ENCODE data around the gene CTNNA3.

The CTNNA3 gene

GRCh38 chr10:66746711-66747110, 949.3 kb downstream of the CTNNA3 start:
- H3K4me3 Mint-ChIP-seq = no peak overlapping the region
- H3K4me1 Mint-ChIP-seq = no peaks in the 10 kb centered on the region
- H3K9me3 Mint-ChIP-seq = peaks cover 6 to 7% of the 10 kb centered on the region in 2 donors
- no peaks in the 10 kb centered on the region for H3K27me3 Mint-ChIP-seq
- H3K27ac Mint-ChIP-seq = no peak overlapping the region
- no peak for DNase-seq
- no peak for ATAC-seq (replicated peaks)
- no peaks in the 10 kb centered on the region for H3K36me3 Mint-ChIP-seq

DNA sequence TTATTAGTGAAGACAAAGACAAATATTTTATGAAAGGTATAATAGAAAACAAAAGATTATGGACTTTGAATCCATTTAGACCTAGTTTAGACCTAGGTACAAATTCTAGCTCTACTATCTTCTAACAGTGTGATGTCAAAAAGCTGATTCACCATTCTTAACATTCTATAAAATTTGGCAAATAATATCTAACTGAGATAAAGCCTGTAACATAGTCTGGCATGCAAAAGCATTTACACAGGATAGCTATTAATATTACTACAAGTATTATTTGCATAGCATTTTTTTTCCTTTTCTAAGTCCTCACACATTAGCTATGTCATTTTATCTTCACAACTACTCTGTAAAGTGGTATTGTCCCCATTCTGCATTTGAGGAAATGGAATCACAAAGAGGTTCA, 949.7 kb downstream of the CTNNA3 start:
- peaks cover 6 to 7% of the 10 kb centered on the region in 2 donors for H3K9me3 Mint-ChIP-seq
- DNase-seq = no peak
- H3K27ac Mint-ChIP-seq = no peak overlapping the region
- H3K36me3 Mint-ChIP-seq = no peaks in the 10 kb centered on the region
- ATAC-seq (replicated peaks) = no peak
- H3K4me3 Mint-ChIP-seq = no peak overlapping the region
- H3K27me3 Mint-ChIP-seq = no peaks in the 10 kb centered on the region
- H3K4me1 Mint-ChIP-seq = no peaks in the 10 kb centered on the region

DNA sequence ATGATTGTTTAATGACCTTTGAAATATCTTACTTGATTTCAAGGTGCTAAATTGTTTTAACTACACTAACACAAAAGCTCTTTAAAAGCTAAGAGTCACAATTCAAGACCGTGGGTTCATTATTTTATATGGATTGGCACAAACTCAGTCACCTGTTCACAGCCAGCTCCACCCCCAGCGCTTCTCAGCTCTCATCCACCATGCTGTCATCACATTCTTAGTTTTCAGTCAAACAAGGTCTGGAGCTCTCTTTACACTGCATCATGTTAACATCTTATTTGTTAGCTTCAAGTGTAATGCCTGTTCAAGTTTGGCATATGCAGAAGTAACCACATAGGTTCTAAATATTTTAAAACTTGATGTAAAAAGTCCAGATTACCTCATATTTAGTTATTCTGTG, 951.1 kb downstream of the CTNNA3 start:
- DNase-seq = no peak
- H3K36me3 Mint-ChIP-seq = no peaks in the 10 kb centered on the region
- H3K27me3 Mint-ChIP-seq = no peaks in the 10 kb centered on the region
- H3K27ac Mint-ChIP-seq = no peak overlapping the region
- no peaks in the 10 kb centered on the region for H3K4me1 Mint-ChIP-seq
- H3K4me3 Mint-ChIP-seq = no peak overlapping the region
- H3K9me3 Mint-ChIP-seq = peaks cover 6 to 7% of the 10 kb centered on the region in 2 donors
- no peak for ATAC-seq (replicated peaks)

DNA sequence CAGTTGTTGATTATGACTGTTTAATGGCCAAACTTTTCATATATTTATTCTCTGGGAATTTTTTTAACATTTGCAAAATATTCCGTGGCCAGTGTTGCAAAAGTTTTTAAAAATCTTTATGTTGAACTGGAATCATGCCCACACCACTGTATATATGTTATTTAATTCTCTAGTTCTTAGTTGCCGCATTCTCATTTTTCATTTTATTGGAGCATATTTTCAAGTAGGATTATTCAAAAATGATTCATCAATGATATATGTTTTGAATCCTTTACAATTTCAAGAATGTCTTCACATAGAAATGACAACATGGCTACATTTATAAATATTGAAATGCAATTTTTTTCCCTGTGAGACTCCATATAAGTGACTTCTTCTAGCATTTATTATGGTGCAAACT, 958.8 kb downstream of the CTNNA3 start:
- no peak overlapping the region for H3K4me3 Mint-ChIP-seq
- H3K27me3 Mint-ChIP-seq = no peaks in the 10 kb centered on the region
- H3K36me3 Mint-ChIP-seq = no peaks in the 10 kb centered on the region
- no peak for DNase-seq
- no peak for ATAC-seq (replicated peaks)
- H3K4me1 Mint-ChIP-seq = no peaks in the 10 kb centered on the region
- no peak overlapping the region for H3K27ac Mint-ChIP-seq
- H3K9me3 Mint-ChIP-seq = peaks cover 1 to 2% of the 10 kb centered on the region in 2 donors

GRCh38 chr10:66723608-66724400, 972.2 kb downstream of the CTNNA3 start:
- H3K27ac Mint-ChIP-seq = no peak overlapping the region
- H3K27me3 Mint-ChIP-seq = no peaks in the 10 kb centered on the region
- DNase-seq (no peak), ATAC-seq (replicated peaks) (no peak)
- peaks cover 0 to 2% of the 10 kb centered on the region in 2 donors for H3K9me3 Mint-ChIP-seq
- H3K4me1 Mint-ChIP-seq = no peaks in the 10 kb centered on the region
- H3K4me3 Mint-ChIP-seq = no peak overlapping the region
- no peaks in the 10 kb centered on the region for H3K36me3 Mint-ChIP-seq

DNA sequence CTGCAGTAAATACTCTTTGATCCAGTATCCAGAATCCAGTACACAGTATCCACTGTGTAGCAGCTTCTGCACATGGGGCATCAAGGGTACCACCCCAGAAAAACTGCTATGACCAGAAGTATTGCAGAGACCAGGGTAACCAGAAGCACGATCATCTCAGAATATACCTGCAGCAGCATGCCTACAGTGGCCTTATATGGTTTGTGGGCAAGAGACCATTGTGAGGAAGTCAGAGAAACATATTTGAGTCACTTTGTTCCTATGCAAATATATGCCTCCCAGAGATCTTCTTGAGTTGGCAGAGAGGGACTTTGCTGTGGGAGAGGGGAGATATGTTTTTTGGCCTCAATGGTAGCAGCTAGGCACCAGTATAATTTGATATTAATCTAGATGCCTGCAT, 976.5 kb downstream of the CTNNA3 start:
- H3K27ac Mint-ChIP-seq = no peak overlapping the region
- H3K4me3 Mint-ChIP-seq = no peak overlapping the region
- ATAC-seq (replicated peaks) (no peak), DNase-seq (no peak)
- H3K4me1 Mint-ChIP-seq = no peaks in the 10 kb centered on the region
- peaks cover 0 to 2% of the 10 kb centered on the region in 2 donors for H3K9me3 Mint-ChIP-seq
- no peaks in the 10 kb centered on the region for H3K36me3 Mint-ChIP-seq
- H3K27me3 Mint-ChIP-seq = no peaks in the 10 kb centered on the region

GRCh38 chr10:66717231-66717981, 978.6 kb downstream of the CTNNA3 start:
- H3K36me3 Mint-ChIP-seq = no peaks in the 10 kb centered on the region
- no peak overlapping the region for H3K4me3 Mint-ChIP-seq
- no peak for DNase-seq
- peaks cover 0 to 2% of the 10 kb centered on the region in 2 donors for H3K9me3 Mint-ChIP-seq
- no peak overlapping the region for H3K27ac Mint-ChIP-seq
- ATAC-seq (replicated peaks) = no peak
- no peaks in the 10 kb centered on the region for H3K4me1 Mint-ChIP-seq
- no peaks in the 10 kb centered on the region for H3K27me3 Mint-ChIP-seq

DNA sequence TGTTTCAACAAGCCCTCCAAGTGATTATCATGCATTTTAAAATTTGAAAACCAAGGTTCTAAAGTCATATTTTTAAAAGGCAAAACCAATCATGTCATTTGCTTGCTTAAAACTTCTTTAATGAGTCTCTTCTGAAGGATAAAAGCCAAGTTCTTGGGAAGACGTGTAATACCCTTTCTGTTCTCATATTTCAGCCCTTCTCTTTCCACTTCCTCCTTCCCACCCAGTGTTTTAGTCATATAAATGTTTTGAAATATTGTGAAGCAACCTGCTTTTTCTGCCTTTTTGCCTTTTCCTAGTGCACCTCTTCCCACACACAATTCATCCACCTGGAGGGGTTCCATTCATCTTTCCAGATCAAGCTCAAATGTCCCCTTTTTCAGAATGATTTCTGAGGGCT, 981.3 kb downstream of the CTNNA3 start:
- no peak overlapping the region for H3K4me3 Mint-ChIP-seq
- H3K27ac Mint-ChIP-seq = no peak overlapping the region
- DNase-seq (no peak), ATAC-seq (replicated peaks) (no peak)
- H3K27me3 Mint-ChIP-seq = no peaks in the 10 kb centered on the region
- no peaks in the 10 kb centered on the region for H3K4me1 Mint-ChIP-seq
- peaks cover 0 to 4% of the 10 kb centered on the region in 2 donors for H3K9me3 Mint-ChIP-seq
- H3K36me3 Mint-ChIP-seq = no peaks in the 10 kb centered on the region

DNA sequence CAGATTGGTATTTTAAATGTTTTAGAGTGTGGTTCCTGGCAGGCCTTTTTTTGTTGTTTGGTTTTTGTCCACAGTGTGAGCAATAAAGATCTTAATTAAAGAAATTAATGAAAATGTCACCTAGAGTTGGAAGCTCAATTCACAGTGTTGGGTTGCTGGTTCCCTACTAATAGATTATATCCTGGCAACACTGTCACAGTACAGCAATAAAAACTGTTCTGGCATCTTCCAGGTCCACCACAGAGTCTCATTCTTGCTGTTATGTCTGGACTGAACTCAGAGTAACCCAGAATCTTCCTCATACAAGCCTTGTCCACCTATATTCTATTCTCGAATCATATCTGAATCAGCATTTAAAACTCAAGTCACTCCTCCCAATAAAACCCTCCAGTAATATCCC, 982.6 kb downstream of the CTNNA3 start:
- H3K4me3 Mint-ChIP-seq = no peak overlapping the region
- ATAC-seq (replicated peaks) = no peak
- H3K4me1 Mint-ChIP-seq = no peaks in the 10 kb centered on the region
- no peaks in the 10 kb centered on the region for H3K36me3 Mint-ChIP-seq
- no peak overlapping the region for H3K27ac Mint-ChIP-seq
- H3K9me3 Mint-ChIP-seq = peaks cover 0 to 4% of the 10 kb centered on the region in 2 donors
- no peaks in the 10 kb centered on the region for H3K27me3 Mint-ChIP-seq
- DNase-seq = no peak

- DNase-seq = no peak
- no peaks in the 10 kb centered on the region for H3K4me1 Mint-ChIP-seq
- H3K27ac Mint-ChIP-seq = no peak overlapping the region
- H3K27me3 Mint-ChIP-seq = no peaks in the 10 kb centered on the region
- ATAC-seq (replicated peaks) = no peak
- H3K9me3 Mint-ChIP-seq = peaks cover under 1 to 1% of the 10 kb centered on the region in 2 donors
- no peak overlapping the region for H3K4me3 Mint-ChIP-seq
- H3K36me3 Mint-ChIP-seq = no peaks in the 10 kb centered on the region
These were observed 997.9 kb downstream of the CTNNA3 start for GRCh38 chr10:66698069-66698468.

GRCh38 chr10:66695046-66695445, 1000.9 kb downstream of the CTNNA3 start:
- H3K27me3 Mint-ChIP-seq = no peaks in the 10 kb centered on the region
- H3K9me3 Mint-ChIP-seq = peaks cover 4 to 7% of the 10 kb centered on the region in 2 donors
- no peak overlapping the region for H3K4me3 Mint-ChIP-seq
- ATAC-seq (replicated peaks) (no peak), DNase-seq (no peak)
- no peak overlapping the region for H3K27ac Mint-ChIP-seq
- no peaks in the 10 kb centered on the region for H3K36me3 Mint-ChIP-seq
- H3K4me1 Mint-ChIP-seq = no peaks in the 10 kb centered on the region

GRCh38 chr10:66684581-66684980, 1011.4 kb downstream of the CTNNA3 start:
- Mint-ChIP-seq H3K9me3 (peaks cover 0 to 5% of the 10 kb centered on the region in 2 donors), H3K4me3 (no peak overlapping the region), H3K36me3 (no peaks in the 10 kb centered on the region), H3K27me3 (no peaks in the 10 kb centered on the region), H3K27ac (no peak overlapping the region), H3K4me1 (no peaks in the 10 kb centered on the region)
- DNase-seq (no peak), ATAC-seq (replicated peaks) (no peak)

DNA sequence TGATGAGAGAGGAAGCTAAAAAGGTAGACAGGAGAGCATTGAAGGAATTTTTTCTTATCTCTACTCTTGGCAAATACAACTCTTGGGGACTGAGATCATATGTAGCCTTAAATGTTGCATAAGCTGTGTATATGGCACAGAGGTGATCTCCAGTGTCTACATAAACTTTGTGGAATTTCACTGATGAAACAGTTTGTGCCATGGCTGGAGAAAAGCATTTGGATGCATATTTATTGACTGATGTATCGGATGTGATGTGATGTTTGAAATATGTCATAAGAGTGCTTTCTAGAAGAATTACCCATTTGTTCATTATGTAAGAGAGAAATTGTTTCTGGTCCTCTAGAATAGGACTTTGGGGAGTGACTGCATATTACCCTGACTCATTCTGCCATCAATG, 1015.1 kb downstream of the CTNNA3 start:
- ATAC-seq (replicated peaks) = no peak
- DNase-seq = no peak
- H3K27ac Mint-ChIP-seq = no peak overlapping the region

DNA sequence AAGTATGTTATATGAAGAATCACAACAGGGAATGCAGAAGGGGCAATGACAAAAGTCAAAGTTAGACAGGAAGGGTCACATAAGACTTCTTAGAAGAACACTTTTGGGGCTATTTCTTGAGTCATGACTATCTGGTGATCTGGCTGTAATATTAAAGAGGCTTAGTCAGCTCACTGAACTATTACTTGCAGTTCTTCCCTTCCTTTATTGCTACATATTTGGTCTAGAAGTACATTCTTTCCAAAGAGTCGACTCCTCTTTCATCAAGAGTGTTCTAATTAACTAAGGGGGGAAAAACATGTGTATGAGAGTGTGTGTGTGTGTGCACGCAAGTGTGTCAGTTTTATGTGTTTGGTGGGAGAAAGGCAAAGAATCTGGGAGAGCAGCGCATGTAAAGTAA, 1017.5 kb downstream of the CTNNA3 start:
- H3K4me1 Mint-ChIP-seq = no peaks in the 10 kb centered on the region
- peaks cover 0 to 8% of the 10 kb centered on the region in 2 donors for H3K9me3 Mint-ChIP-seq
- no peaks in the 10 kb centered on the region for H3K36me3 Mint-ChIP-seq
- H3K4me3 Mint-ChIP-seq = no peak overlapping the region
- no peak for ATAC-seq (replicated peaks)
- H3K27ac Mint-ChIP-seq = no peak overlapping the region
- no peaks in the 10 kb centered on the region for H3K27me3 Mint-ChIP-seq
- no peak for DNase-seq

More for the DNA sequence above, 1015.1 kb downstream of the CTNNA3 start:
- no peak overlapping the region for H3K4me3 Mint-ChIP-seq
- no peaks in the 10 kb centered on the region for H3K27me3 Mint-ChIP-seq
- H3K36me3 Mint-ChIP-seq = no peaks in the 10 kb centered on the region
- peaks cover 0 to 8% of the 10 kb centered on the region in 2 donors for H3K9me3 Mint-ChIP-seq
- H3K4me1 Mint-ChIP-seq = no peaks in the 10 kb centered on the region

DNA sequence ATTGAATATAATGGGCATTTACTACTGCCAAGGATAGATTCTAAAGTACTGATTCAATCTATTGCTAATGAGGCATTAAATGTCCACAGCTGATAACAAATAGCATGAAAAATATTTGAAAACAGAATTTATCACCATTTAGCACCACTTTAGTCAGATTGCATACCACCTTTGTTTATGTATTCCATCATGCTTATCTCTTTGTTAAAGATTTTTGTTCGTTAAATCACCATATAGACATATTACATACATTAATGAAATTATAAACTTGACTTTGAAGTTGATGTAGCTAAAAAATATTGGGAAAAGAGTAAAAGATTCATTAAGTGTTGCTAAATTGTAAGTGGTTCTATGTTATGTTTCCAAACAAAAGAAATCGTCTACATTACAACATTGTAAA, 1022.9 kb downstream of the CTNNA3 start:
- Mint-ChIP-seq H3K27ac (no peak overlapping the region), H3K4me1 (no peaks in the 10 kb centered on the region), H3K36me3 (no peaks in the 10 kb centered on the region), H3K4me3 (no peak overlapping the region), H3K27me3 (no peaks in the 10 kb centered on the region), H3K9me3 (peaks cover 0 to 2% of the 10 kb centered on the region in 2 donors)
- DNase-seq = no peak
- ATAC-seq (replicated peaks) = no peak

All from stimulated activated naive B cell treated with anti-CD40 and anti-IgM and Interleukin-4, amounts not matched to agents 10 μg/mL and 1 μg/mL and 100 μg/mL, for 72 hours (primary cell).